Activated effector memory CD4-positive, alpha-beta T cell treated with anti-CD3 and anti-CD28 coated beads, Interleukin-2, amount 50 U/mL, for 16 hours (primary cell): Measurements from ENCODE around the gene GLRB.
"Not testable (repeated sequence)": the region's sequence is repeated elsewhere in the genome, so short reads cannot be mapped to it uniquely, and the experiment has no call there.

Source experiments
- DNase-seq: peaks from one replicate; pipeline ENCODE4 v3.0.0-alpha.2; 2020

The GLRB gene

GRCh38 chr4:157075811-157076577 lies at the start of gene GLRB:
TSS of gene GLRB (plus strand) at chr4:157076150. CDS start at chr4:157078025, 1,875 bp downstream.
- no peak for DNase-seq

DNA sequence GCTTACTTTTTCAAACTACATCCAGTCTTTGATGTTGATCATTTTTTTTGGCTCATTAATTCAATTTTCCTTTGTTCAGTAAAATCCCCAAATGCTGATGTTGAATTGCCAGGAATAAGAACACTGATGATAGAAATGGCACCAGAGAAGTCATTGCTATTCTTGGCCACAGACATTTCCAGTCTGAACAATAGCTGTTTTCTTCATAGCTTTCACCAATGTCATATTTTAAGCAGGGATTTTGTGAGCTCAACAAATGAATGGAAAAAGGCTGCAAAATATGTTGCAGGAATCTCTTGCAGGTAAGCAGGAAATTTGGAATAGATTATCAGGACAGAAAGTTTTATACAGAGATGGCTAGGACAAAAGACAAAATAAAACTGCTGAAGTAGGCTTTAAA lies 40.5 kb upstream of the GLRB start:
- no peak for DNase-seq

GRCh38 chr4:157040405-157040804 lies 35.5 kb upstream of the GLRB start:
- no peak for DNase-seq

- DNase-seq, result no peak
Measured at GRCh38 chr4:157043131-157043530, 32.8 kb upstream of the GLRB start.

- no peak for DNase-seq
Measured at GRCh38 chr4:157045507-157046127, 30.3 kb upstream of the GLRB start.

DNA sequence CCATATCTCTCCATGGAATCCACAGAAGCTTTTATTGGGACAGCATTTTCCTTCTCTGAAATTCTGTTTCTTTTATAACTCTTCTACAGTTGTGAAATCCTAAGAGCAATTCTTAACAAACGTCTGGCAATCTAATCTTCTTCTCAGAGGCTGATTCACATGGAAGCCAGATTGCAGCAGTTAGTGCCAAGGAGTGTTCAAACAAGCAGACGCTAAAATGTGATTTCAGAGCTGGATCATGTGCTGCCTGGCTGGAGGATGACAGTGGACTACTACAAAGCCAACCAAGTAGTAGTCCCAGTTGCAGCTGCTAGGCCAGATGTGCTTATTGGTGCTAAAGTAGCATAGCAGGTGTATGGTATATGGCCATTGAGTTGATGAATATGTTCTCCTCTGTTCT lies 27.7 kb upstream of the GLRB start:
- DNase-seq, result no peak

DNA sequence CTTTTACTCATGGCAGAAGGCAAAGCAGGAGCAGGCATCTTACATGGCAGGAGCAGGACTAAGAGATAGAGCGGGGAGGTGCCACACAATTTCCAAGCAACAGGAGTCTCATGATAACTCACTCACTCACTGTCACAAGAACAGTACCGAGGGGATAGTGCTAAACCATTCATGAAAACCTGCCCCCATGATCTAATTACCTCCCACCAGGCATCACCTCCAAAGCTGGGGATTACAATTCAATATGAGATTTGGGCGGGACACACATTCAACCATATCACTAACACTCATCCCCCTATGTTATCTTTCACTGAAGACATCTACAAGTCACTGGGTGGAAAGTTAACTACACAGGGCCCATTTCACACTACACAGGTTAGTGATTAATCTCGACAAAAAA lies 25.4 kb upstream of the GLRB start:
- DNase-seq, result no peak

- DNase-seq, result no peak
Measured at GRCh38 chr4:157052429-157053040, 23.4 kb upstream of the GLRB start.

- DNase-seq, result no peak
Measured at GRCh38 chr4:157057218-157057617, 18.7 kb upstream of the GLRB start.

DNA sequence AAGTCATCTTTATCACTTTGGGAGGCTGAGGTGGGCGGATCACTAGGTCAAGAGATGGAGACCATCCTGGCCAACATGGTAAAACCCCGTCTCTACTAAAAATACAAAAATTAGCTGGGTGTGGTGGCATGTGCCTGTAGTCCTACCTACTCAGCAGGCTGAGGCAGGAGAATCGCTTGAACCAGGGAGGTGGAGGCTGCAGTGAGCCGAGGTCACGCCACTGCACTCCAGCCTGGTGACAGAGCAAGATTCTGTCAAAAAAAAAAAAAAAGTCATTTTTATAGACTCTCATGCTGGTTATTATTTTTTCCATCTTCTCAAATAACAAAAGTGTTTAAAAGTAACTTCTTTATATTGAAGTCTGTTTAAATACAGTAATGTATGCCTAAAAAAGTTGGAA lies 17.1 kb upstream of the GLRB start:
- not testable (repeated sequence) for DNase-seq

DNA sequence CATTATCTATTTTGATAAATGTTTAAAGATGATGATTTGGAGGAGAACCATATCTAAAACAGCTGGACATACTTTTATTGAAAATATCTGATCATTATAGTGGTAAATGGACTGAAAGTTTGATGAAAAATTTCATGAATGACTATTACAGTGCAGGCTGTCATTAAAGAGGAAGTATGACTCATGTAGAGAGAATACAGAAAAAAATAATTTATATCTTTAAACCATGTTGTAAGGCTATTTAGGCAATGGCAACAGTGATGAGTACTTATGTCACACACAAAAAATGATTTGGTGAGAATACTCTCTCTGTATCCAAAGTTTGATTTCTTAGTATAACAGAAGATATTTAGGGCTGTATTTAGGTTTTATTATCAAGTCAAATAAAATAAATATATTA lies 3.9 kb upstream of the GLRB start:
- no peak for DNase-seq

DNA sequence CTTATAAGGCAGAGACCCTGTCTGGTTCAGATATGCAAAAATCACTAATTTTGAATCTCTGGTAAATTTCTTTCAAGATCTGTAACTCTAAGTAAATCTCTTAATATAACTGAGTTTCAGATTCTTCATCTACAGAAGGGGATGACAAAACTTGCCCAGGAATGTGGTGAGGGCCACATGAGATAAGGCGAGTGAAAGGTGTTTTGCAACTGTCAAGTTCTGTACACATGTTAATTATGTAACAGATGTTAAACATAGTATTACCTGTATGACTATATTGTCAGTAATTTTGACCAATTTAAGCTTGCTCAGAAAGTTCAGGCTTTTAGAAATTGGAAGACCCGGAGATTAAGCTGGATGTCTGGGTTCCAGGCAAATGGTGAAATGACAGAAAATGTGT lies 549 bp upstream of the GLRB start:
- no peak for DNase-seq

DNA sequence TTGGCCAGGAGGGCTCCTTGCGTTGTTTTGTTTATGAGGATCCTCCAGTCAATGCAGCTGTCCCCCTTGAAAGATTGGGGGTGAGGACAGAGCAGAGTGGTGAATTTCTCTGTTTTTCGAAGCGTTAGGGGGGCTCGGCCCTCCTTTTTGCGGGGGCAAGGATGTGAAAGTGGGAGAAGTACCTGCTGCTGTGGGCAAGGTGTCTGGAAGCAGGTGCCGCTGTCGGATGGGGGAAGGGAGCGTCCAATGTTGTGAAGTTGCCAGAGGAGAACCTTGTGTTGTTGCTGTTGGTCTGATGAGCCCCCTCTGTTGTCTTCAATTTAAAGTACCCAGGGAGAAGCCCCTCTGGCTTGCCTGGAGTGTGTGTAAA lies 613 bp downstream of the GLRB start:
- DNase-seq, result no peak

GRCh38 chr4:157079441-157079840 lies 3.5 kb downstream of the GLRB start:
- no peak for DNase-seq

GRCh38 chr4:157080605-157081004 lies 4.7 kb downstream of the GLRB start:
- DNase-seq, result no peak

DNA sequence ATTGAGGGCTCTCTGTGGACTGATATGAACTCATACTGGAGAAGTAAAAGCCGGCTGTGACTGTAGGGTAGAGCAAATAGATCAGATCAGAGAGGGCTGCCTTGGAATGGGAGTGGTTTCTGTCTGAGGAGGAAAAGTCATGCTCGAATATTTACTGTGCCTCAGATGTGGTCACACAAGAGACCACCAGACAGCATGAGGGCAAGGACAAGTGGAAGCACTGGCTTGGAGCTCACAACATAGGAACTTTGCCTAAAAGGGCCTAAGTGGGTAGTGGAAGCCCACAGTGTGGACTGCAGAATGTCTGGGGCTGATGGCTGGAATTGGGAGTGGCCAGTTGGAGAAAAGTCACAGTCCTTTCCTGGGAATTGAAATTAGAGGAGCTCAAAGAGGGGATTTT lies 19.8 kb downstream of the GLRB start:
- no peak for DNase-seq

GRCh38 chr4:157096439-157096838 lies 20.5 kb downstream of the GLRB start:
- DNase-seq, result no peak

DNA sequence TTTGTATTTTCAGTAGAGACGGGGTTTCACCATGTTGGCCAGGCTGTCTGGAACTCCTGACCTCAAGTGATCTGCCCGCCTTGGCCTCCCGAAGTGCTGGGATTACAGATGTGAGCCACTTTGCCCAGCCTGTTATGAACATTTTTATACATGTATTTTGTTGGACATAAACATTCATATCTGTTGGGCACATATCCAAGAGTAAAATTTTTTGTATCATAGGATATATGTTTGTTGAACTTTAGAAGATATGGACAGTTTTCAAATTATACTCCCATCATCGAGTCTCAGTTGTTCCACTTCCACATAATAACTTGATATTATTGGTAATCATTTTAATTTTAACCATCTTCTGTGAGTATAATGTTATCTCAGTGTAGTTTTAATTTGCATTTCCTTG lies 23.6 kb downstream of the GLRB start:
- DNase-seq, result no peak

GRCh38 chr4:157104541-157104940 lies 28.6 kb downstream of the GLRB start:
- DNase-seq, result no peak

- DNase-seq, result no peak
Measured at GRCh38 chr4:157114671-157115070, 38.7 kb downstream of the GLRB start.

- DNase-seq, result no peak
Measured at GRCh38 chr4:157115613-157116335, 39.8 kb downstream of the GLRB start.

GRCh38 chr4:157121401-157121800 lies 45.5 kb downstream of the GLRB start:
- no peak for DNase-seq

- no peak for DNase-seq
Measured at GRCh38 chr4:157127571-157127970, 51.6 kb downstream of the GLRB start.

GRCh38 chr4:157128395-157128794 lies 52.4 kb downstream of the GLRB start:
- DNase-seq, result no peak
